Liver (tissue), 9 donors: ENCODE data around the gene UNC80. TPM values are rescaled to one million over a fixed set of nuclear protein-coding genes. Genes with fewer than 3 reads are reported as not detected.

Experiments used
- DNase-seq: peaks from one replicate; pipeline ENCODE4 v3.0.0-alpha.2; 2017; ENCODE audit warnings: low spot score
- H3K27ac ChIP-seq, 2 donors: one replicate each; pipeline ENCODE4 v1.7.0; 2013; ENCODE audit warnings: inconsistent platforms in 2 of 2, low read length in 2 of 2, control low read depth in 1 of 2, low read depth in 1 of 2, mild to moderate bottlenecking in 1 of 2
- H3K27me3 ChIP-seq, 4 donors: one replicate each; pipeline versions ENCODE4 v1.6.1 to v1.7.0; 2013; ENCODE audit warnings: low read length in 3 of 4, inconsistent platforms in 1 of 4, mild to moderate bottlenecking in 1 of 4, moderate library complexity in 1 of 4; ENCODE audit not compliant: control insufficient read depth in 4 of 4, insufficient read depth in 4 of 4
- H3K36me3 ChIP-seq, 4 donors: one replicate each; pipeline versions ENCODE4 v1.6.1 to v1.7.0; 2013; ENCODE audit warnings: low read length in 3 of 4, mild to moderate bottlenecking in 3 of 4, low read depth in 1 of 4, moderate library complexity in 1 of 4; ENCODE audit not compliant: control insufficient read depth in 4 of 4, insufficient read depth in 3 of 4
- H3K4me1 ChIP-seq, 4 donors: one replicate each; pipeline versions ENCODE4 v1.6.1 to v1.7.0; 2013; ENCODE audit warnings: low read length in 3 of 4, mild to moderate bottlenecking in 3 of 4, moderate library complexity in 1 of 4; ENCODE audit not compliant: control insufficient read depth in 4 of 4, insufficient read depth in 4 of 4
- H3K4me3 ChIP-seq, 3 donors: one replicate each; pipeline versions ENCODE4 v1.6.1 to v1.7.0; 2013; ENCODE audit warnings: low read length in 3 of 3, control low read depth in 1 of 3, low read depth in 1 of 3, mild to moderate bottlenecking in 1 of 3
- H3K9ac ChIP-seq, 2 donors: one replicate each; pipeline ENCODE4 v1.7.0; 2013; ENCODE audit warnings: low read length in 2 of 2, mild to moderate bottlenecking in 2 of 2, moderate library complexity in 2 of 2, control low read depth in 1 of 2, low read depth in 1 of 2
- H3K9me3 ChIP-seq, 4 donors: one replicate each; pipeline versions ENCODE4 v1.6.1 to v1.7.0; 2013; ENCODE audit warnings: low read length in 3 of 4; ENCODE audit not compliant: control insufficient read depth in 4 of 4
- EGR1 ChIP-seq, 2 donors: IDR thresholded peaks; 2 replicates each; pipeline ENCODE4 v1.6.1; 2016 to 2018; ENCODE audit warnings: antibody characterized with exemption in 2 of 2, low read depth in 2 of 2
- FOXA1 ChIP-seq: IDR thresholded peaks from 2 replicates; pipeline ENCODE4 v1.6.1; 2016; ENCODE audit warnings: antibody characterized with exemption
- FOXA2 ChIP-seq: IDR thresholded peaks from 2 replicates; pipeline ENCODE4 v1.6.1; 2016; ENCODE audit warnings: antibody characterized with exemption
- GABPA ChIP-seq, 2 donors: IDR thresholded peaks in 1 of 2; conservative IDR thresholded peaks in 1 of 2; 2 replicates each; pipeline ENCODE4 v1.6.1; 2016; ENCODE audit warnings: antibody characterized with exemption in 2 of 2, mild to moderate bottlenecking in 1 of 2, moderate library complexity in 1 of 2
- HNF4A ChIP-seq, 2 donors: conservative IDR thresholded peaks; 2 replicates each; pipeline ENCODE4 v1.6.1; 2016; ENCODE audit warnings: antibody characterized with exemption in 2 of 2, mild to moderate bottlenecking in 2 of 2
- HNF4G ChIP-seq: IDR thresholded peaks from 2 replicates; pipeline ENCODE4 v1.6.1; 2016; ENCODE audit warnings: antibody characterized with exemption
- JUND ChIP-seq, 2 donors: IDR thresholded peaks; 2 replicates each; pipeline ENCODE4 v1.6.1; 2016; ENCODE audit warnings: antibody characterized with exemption in 2 of 2
- NR2F2 ChIP-seq: IDR thresholded peaks from 2 replicates; pipeline ENCODE4 v1.6.1; 2016; ENCODE audit warnings: antibody characterized with exemption
- RAD21 ChIP-seq, 2 donors: IDR thresholded peaks; 2 replicates each; pipeline ENCODE4 v1.6.1; 2016; ENCODE audit warnings: antibody characterized with exemption in 2 of 2, mild to moderate bottlenecking in 2 of 2
- RXRA ChIP-seq, 2 donors: IDR thresholded peaks; 2 replicates each; pipeline ENCODE4 v1.6.1; 2017 to 2018; ENCODE audit warnings: antibody characterized with exemption in 2 of 2, mild to moderate bottlenecking in 1 of 2
- SP1 ChIP-seq: IDR thresholded peaks from 2 replicates; pipeline ENCODE4 v1.6.1; 2018; ENCODE audit warnings: antibody characterized with exemption, mild to moderate bottlenecking
- TAF1 ChIP-seq: conservative IDR thresholded peaks from 2 replicates; pipeline ENCODE4 v1.6.1; 2016; ENCODE audit warnings: antibody characterized with exemption, mild to moderate bottlenecking
- YY1 ChIP-seq: IDR thresholded peaks from 2 replicates; pipeline ENCODE4 v1.6.1; 2016; ENCODE audit warnings: antibody characterized with exemption, mild to moderate bottlenecking
- WGBS: extraction: QIAGEN DNeasy Blood & Tissue Kit; methylation state at CpG from one replicate; pipeline ENCODE4 v1.1.7; 2013; 5-methylcytosine and 5-hydroxymethylcytosine counted together
- polyA plus RNA-seq, 2 donors: library from polyadenylated mRNA; stranded (reverse) in 1 of 2; unstranded in 1 of 2; fragments of 200-250 nt in 1 of 2; fragments of >200 nt in 1 of 2; fragmentation: Nextera tagmentation in 1 of 2; extraction: Ambion mirVana in 1 of 2; gene quantifications; one replicate each; pipeline versions ENCODE4 v1.2.1 to v1.2.3, GENCODE V29; 2013 to 2015
- total RNA-seq, 2 donors: library from RNA; depleted of rRNA; stranded (reverse); fragments of >200 nt; gene quantifications; one replicate each; pipeline ENCODE4 v1.2.3, GENCODE V29; 2014
- TF ChIP-seq, protein P1 (sequence below): IDR thresholded peaks from 2 replicates; pipeline ENCODE4 v1.6.1; 2016; ENCODE audit warnings: antibody characterized with exemption
- TF ChIP-seq, protein P2 (sequence below): fragments of 150-350 bp; IDR thresholded peaks from 2 replicates; pipeline ENCODE4 v1.5.1; 2017; ENCODE audit warnings: improper control_type of control experiment, low read depth, low read length; ENCODE audit not compliant: missing input control
- TF ChIP-seq, protein P3 (sequence below): IDR thresholded peaks from 2 replicates; pipeline ENCODE4 v1.6.1; 2016; ENCODE audit warnings: antibody characterized with exemption, mild to moderate bottlenecking
- TF ChIP-seq, protein P4 (sequence below): IDR thresholded peaks from 2 replicates; pipeline ENCODE4 v1.6.1; 2016; ENCODE audit warnings: antibody characterized with exemption
- TF ChIP-seq, protein P5 (sequence below): IDR thresholded peaks from 2 replicates; pipeline ENCODE4 v1.6.1; 2016; ENCODE audit warnings: antibody characterized with exemption
- donor health status: healthy.
- donor health status: healthy.
- donor health status: healthy.
- donor health status: healthy.
- donor health status: healthy.

UNC80 gene
- total and polyA plus RNA-seq, 4 donors, result under 0.01 to 0.05 (median 0.02) TPM; not detected in 1

DNA sequence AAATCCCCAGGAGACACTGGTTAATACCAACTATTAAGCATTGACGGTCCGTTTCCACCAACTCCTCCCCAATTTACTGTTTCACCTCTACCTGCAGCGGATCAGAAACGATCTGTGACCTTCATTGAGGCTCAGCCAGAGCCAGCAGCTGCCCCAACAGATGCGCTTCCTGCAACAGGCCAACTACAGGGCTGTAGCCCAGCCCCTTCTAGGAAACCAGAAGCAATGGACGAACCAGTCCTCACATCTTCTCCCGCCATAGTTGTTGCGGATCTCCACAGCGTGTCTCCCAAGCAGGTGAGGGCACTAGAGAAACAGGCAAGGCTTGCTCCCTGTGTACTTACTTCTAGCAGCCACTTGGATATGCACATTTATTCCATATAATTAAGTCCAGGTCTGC lies 222.3 kb downstream of the UNC80 start:
- Histone ChIP-seq H3K4me3 (no peak overlapping the region), H3K36me3 (no peaks in the 10 kb centered on the region), H3K27me3 (no peaks in the 10 kb centered on the region), H3K4me1 (no peaks in the 10 kb centered on the region), H3K9me3 (no peaks in the 10 kb centered on the region), H3K27ac (no peak overlapping the region), H3K9ac (no peak overlapping the region)
- DNase-seq, result no peak
- TF ChIP-seq SP1 (no peak), TAF1 (no peak), HNF4G (no peak), RAD21 (IDR thresholded peaks at IDR 0.05) (no peak), GABPA (IDR thresholded peaks at IDR 0.05 in 1 of 2, conservative IDR thresholded peaks at IDR 0.05 in 1 of 2) (no peak), NR2F2 (no peak), FOXA1 (no peak), YY1 (no peak), EGR1 (IDR thresholded peaks at IDR 0.05; ENCODE audit: low read depth in 2 of 2) (no peak), FOXA2 (no peak), JUND (IDR thresholded peaks at IDR 0.05) (no peak), RXRA (IDR thresholded peaks at IDR 0.05) (no peak), HNF4A (conservative IDR thresholded peaks at IDR 0.05) (no peak)
- TF ChIP-seq, protein P1, sequence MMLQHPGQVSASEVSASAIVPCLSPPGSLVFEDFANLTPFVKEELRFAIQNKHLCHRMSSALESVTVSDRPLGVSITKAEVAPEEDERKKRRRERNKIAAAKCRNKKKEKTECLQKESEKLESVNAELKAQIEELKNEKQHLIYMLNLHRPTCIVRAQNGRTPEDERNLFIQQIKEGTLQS, result no peak
- TF ChIP-seq, protein P2, sequence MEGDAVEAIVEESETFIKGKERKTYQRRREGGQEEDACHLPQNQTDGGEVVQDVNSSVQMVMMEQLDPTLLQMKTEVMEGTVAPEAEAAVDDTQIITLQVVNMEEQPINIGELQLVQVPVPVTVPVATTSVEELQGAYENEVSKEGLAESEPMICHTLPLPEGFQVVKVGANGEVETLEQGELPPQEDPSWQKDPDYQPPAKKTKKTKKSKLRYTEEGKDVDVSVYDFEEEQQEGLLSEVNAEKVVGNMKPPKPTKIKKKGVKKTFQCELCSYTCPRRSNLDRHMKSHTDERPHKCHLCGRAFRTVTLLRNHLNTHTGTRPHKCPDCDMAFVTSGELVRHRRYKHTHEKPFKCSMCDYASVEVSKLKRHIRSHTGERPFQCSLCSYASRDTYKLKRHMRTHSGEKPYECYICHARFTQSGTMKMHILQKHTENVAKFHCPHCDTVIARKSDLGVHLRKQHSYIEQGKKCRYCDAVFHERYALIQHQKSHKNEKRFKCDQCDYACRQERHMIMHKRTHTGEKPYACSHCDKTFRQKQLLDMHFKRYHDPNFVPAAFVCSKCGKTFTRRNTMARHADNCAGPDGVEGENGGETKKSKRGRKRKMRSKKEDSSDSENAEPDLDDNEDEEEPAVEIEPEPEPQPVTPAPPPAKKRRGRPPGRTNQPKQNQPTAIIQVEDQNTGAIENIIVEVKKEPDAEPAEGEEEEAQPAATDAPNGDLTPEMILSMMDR, result no peak
- TF ChIP-seq, protein P3, sequence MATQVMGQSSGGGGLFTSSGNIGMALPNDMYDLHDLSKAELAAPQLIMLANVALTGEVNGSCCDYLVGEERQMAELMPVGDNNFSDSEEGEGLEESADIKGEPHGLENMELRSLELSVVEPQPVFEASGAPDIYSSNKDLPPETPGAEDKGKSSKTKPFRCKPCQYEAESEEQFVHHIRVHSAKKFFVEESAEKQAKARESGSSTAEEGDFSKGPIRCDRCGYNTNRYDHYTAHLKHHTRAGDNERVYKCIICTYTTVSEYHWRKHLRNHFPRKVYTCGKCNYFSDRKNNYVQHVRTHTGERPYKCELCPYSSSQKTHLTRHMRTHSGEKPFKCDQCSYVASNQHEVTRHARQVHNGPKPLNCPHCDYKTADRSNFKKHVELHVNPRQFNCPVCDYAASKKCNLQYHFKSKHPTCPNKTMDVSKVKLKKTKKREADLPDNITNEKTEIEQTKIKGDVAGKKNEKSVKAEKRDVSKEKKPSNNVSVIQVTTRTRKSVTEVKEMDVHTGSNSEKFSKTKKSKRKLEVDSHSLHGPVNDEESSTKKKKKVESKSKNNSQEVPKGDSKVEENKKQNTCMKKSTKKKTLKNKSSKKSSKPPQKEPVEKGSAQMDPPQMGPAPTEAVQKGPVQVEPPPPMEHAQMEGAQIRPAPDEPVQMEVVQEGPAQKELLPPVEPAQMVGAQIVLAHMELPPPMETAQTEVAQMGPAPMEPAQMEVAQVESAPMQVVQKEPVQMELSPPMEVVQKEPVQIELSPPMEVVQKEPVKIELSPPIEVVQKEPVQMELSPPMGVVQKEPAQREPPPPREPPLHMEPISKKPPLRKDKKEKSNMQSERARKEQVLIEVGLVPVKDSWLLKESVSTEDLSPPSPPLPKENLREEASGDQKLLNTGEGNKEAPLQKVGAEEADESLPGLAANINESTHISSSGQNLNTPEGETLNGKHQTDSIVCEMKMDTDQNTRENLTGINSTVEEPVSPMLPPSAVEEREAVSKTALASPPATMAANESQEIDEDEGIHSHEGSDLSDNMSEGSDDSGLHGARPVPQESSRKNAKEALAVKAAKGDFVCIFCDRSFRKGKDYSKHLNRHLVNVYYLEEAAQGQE, result no peak
- TF ChIP-seq, protein P4, sequence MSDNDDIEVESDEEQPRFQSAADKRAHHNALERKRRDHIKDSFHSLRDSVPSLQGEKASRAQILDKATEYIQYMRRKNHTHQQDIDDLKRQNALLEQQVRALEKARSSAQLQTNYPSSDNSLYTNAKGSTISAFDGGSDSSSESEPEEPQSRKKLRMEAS, result no peak
- TF ChIP-seq, protein P5, sequence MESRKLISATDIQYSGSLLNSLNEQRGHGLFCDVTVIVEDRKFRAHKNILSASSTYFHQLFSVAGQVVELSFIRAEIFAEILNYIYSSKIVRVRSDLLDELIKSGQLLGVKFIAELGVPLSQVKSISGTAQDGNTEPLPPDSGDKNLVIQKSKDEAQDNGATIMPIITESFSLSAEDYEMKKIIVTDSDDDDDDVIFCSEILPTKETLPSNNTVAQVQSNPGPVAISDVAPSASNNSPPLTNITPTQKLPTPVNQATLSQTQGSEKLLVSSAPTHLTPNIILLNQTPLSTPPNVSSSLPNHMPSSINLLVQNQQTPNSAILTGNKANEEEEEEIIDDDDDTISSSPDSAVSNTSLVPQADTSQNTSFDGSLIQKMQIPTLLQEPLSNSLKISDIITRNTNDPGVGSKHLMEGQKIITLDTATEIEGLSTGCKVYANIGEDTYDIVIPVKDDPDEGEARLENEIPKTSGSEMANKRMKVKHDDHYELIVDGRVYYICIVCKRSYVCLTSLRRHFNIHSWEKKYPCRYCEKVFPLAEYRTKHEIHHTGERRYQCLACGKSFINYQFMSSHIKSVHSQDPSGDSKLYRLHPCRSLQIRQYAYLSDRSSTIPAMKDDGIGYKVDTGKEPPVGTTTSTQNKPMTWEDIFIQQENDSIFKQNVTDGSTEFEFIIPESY, result no peak
- 92% methylated on average over 9 of the region's 9 CpGs for WGBS
